CD4-positive, alpha-beta T cell (primary cell): ENCODE data around the gene COL4A4. TPM values are rescaled to one million over a fixed set of nuclear protein-coding genes. Genes with fewer than 3 reads are reported as not detected.

Experiments
- ATAC-seq: fragments of 200-7000 bp; cut with Tn5 transposase; one replicate; pipeline ENCODE4 v1.10.0; 2022; ENCODE audit warnings: mild to moderate bottlenecking; ENCODE audit not compliant: poor library complexity
- CTCF ChIA-PET: fragments of 350-600 bp; sonication (Branson Sonifier 250); formaldehyde crosslinking; loops from one replicate; lab custom pipeline; 2021; ENCODE audit warnings: antibody characterized with exemption, inconsistent platforms; lab: Charles Lee
- POLR2A ChIA-PET: fragments of 350-600 bp; sonication (Branson Sonifier 250); formaldehyde crosslinking; loops from one replicate; lab custom pipeline; 2021; ENCODE audit warnings: antibody characterized with exemption, inconsistent platforms; lab: Charles Lee
- DNase-seq, 14 experiments: peaks; one replicate each; pipeline ENCODE4 v3.0.0-alpha.2; 2013 to 2020; ENCODE audit warnings: mixed read lengths in 2 of 14
- H3K27ac ChIP-seq, 2 donors: one replicate each; pipeline versions ENCODE4 v1.5.1 to v1.7.0; 2013; ENCODE audit warnings: low read length in 2 of 2, low read depth in 1 of 2, mild to moderate bottlenecking in 1 of 2
- H3K27me3 ChIP-seq, 2 experiments: 1 replicate in 1 of 2; 2 replicates in 1 of 2; pipeline versions ENCODE4 v1.6.1 to v1.7.0; 2013; ENCODE audit warnings: low read length in 2 of 2, control low read depth in 1 of 2, mild to moderate bottlenecking in 1 of 2, moderate library complexity in 1 of 2; ENCODE audit not compliant: insufficient read depth in 2 of 2, control insufficient read depth in 1 of 2
- H3K36me3 ChIP-seq: one replicate; pipeline ENCODE4 v1.6.1; 2013; ENCODE audit warnings: low read length, control low read depth; ENCODE audit not compliant: insufficient read depth
- H3K4me1 ChIP-seq: one replicate; pipeline ENCODE4 v1.6.1; 2013; ENCODE audit warnings: low read length, control low read depth; ENCODE audit not compliant: insufficient read depth
- H3K4me3 ChIP-seq: one replicate; pipeline ENCODE4 v1.5.1; 2013; ENCODE audit warnings: mild to moderate bottlenecking, low read length, moderate library complexity
- H3K9me3 ChIP-seq, 2 experiments: 1 replicate in 1 of 2; 2 replicates in 1 of 2; pipeline versions ENCODE4 v1.6.1 to v1.7.0; 2013; ENCODE audit warnings: low read length in 2 of 2, mild to moderate bottlenecking in 2 of 2, control low read depth in 1 of 2, moderate library complexity in 1 of 2; ENCODE audit not compliant: control insufficient read depth in 1 of 2, insufficient read depth in 1 of 2
- H3K27ac Mint-ChIP-seq: one replicate; pipeline ENCODE4 v1.8.0; 2020; ENCODE audit warnings: mixed read lengths
- H3K27me3 Mint-ChIP-seq: one replicate; pipeline ENCODE4 v1.8.0; 2021; ENCODE audit warnings: mixed read lengths
- H3K36me3 Mint-ChIP-seq: one replicate; pipeline ENCODE4 v1.8.0; 2021; ENCODE audit warnings: low read depth, mixed read lengths
- H3K4me1 Mint-ChIP-seq: one replicate; pipeline ENCODE4 v1.8.0; 2021; ENCODE audit warnings: low read depth, mixed read lengths
- H3K4me3 Mint-ChIP-seq: one replicate; pipeline ENCODE4 v1.8.0; 2020; ENCODE audit warnings: mild to moderate bottlenecking, mixed read lengths
- H3K9me3 Mint-ChIP-seq: one replicate; pipeline ENCODE4 v1.8.0; 2020; ENCODE audit warnings: mixed read lengths
- CTCF ChIP-seq: fragments of 200-600 bp; IDR thresholded peaks from one replicate; pipeline ENCODE4 v1.8.0; 2022; ENCODE audit warnings: antibody characterized with exemption, mild to moderate bottlenecking
- intact Hi-C, 2 experiments: fragments of 100-400 bp; cut with DNase I in 1 of 2; cut with micrococcal nuclease in 1 of 2; formaldehyde crosslinking; loops; one replicate each; pipeline versions ENCODE4 v1.15.1 to v1.9.0; 2023 to 2025; cut with DNase I, micrococcal nuclease
- total RNA-seq, 174 experiments: library from RNA in 2 of 174; stranded (reverse) in 2 of 174; gene quantifications; one replicate each; pipeline ENCODE4 v1.2.3 and lab custom pipeline; 2021 to 2026

Gene COL4A4
- total RNA-seq, 2 experiments from 2014 or later = not detected

- CTCF ChIA-PET = no interaction called here
- POLR2A ChIA-PET = no interaction called here
- Histone ChIP-seq H3K36me3 (no peaks in the 10 kb centered on the region), H3K4me1 (peaks cover 14% of the 10 kb centered on the region), H3K27ac (no peak overlapping the region), H3K4me3 (peak overlapping the region; percentile 16), H3K27me3 (peaks cover 23 to 53% of the 10 kb centered on the region in 2 experiments), H3K9me3 (peaks cover 2 to 6% of the 10 kb centered on the region in 2 experiments)
- Mint-ChIP-seq H3K9me3 (no peaks in the 10 kb centered on the region), H3K4me3 (peak overlapping the region; percentile 18), H3K27ac (no peak overlapping the region), H3K36me3 (no peaks in the 10 kb centered on the region), H3K27me3 (peaks cover 67% of the 10 kb centered on the region), H3K4me1 (peaks cover 4% of the 10 kb centered on the region)
- ATAC-seq = no peak
- no peak for TF ChIP-seq CTCF
- peak in 3 of 14 experiments; percentile 4 to 13 (median 11) for DNase-seq
- intact Hi-C loops = no loop called here
These were observed 822 bp upstream of the COL4A4 start for GRCh38 chr2:227164763-227165291.

- ChIA-PET POLR2A (no interaction called here), CTCF (no interaction called here)
- Histone ChIP-seq H3K36me3 (no peaks in the 10 kb centered on the region), H3K27me3 (peaks cover 23 to 54% of the 10 kb centered on the region in 2 experiments), H3K4me3 (no peak overlapping the region), H3K9me3 (peaks cover 4 to 6% of the 10 kb centered on the region in 2 experiments), H3K4me1 (peaks cover 14% of the 10 kb centered on the region), H3K27ac (no peak overlapping the region)
- no peak for ATAC-seq
- peaks cover 4% of the 10 kb centered on the region for H3K4me1 Mint-ChIP-seq
- TF ChIP-seq CTCF = no peak
- H3K36me3 Mint-ChIP-seq = no peaks in the 10 kb centered on the region
- H3K27ac Mint-ChIP-seq = no peak overlapping the region
- intact Hi-C loops = no loop called here
- peaks cover 77% of the 10 kb centered on the region for H3K27me3 Mint-ChIP-seq
- DNase-seq = no peak
- no peaks in the 10 kb centered on the region for H3K9me3 Mint-ChIP-seq
- peak overlapping the region; percentile 30 for H3K4me3 Mint-ChIP-seq
These were observed 464 bp downstream of the COL4A4 start for GRCh38 chr2:227163485-227163997.

GRCh38 chr2:227161947-227162346 is 2.1 kb downstream of the COL4A4 start:
- peaks cover 4% of the 10 kb centered on the region for H3K4me1 Mint-ChIP-seq
- ATAC-seq = no peak
- no peak for TF ChIP-seq CTCF
- peaks cover 14% of the 10 kb centered on the region for H3K4me1 ChIP-seq
- no peaks in the 10 kb centered on the region for H3K9me3 Mint-ChIP-seq
- H3K9me3 ChIP-seq = peaks cover 4 to 6% of the 10 kb centered on the region in 2 experiments
- no peak overlapping the region for H3K27ac Mint-ChIP-seq
- no peak overlapping the region for H3K27ac ChIP-seq
- CTCF ChIA-PET = no interaction called here
- no peaks in the 10 kb centered on the region for H3K36me3 Mint-ChIP-seq
- H3K27me3 Mint-ChIP-seq = peaks cover 68% of the 10 kb centered on the region
- H3K4me3 Mint-ChIP-seq = no peak overlapping the region
- no peak for DNase-seq
- intact Hi-C loops = no loop called here
- POLR2A ChIA-PET = no interaction called here
- no peaks in the 10 kb centered on the region for H3K36me3 ChIP-seq
- H3K27me3 ChIP-seq = peaks cover 23 to 54% of the 10 kb centered on the region in 2 experiments
- no peak overlapping the region for H3K4me3 ChIP-seq
